Body of pancreas (tissue), 4 donors: ENCODE results near the gene SUSD3.

Experiments used
- CTCF ChIP-seq, 7 experiments: fragments of 450-650 bp in 4 of 7; fragments of 200-600 bp in 3 of 7; sonication (generic) in 3 of 7; IDR thresholded peaks; one replicate each; pipeline ENCODE4 v1.5.1; 2016 to 2019; ENCODE audit warnings: antibody characterized with exemption in 7 of 7
- POLR2A ChIP-seq, 3 donors: fragments of 450-650 bp; IDR thresholded peaks; one replicate each; pipeline ENCODE4 v1.6.1; 2016; ENCODE audit warnings: antibody characterized with exemption in 3 of 3, mild to moderate bottlenecking in 2 of 3

DNA sequence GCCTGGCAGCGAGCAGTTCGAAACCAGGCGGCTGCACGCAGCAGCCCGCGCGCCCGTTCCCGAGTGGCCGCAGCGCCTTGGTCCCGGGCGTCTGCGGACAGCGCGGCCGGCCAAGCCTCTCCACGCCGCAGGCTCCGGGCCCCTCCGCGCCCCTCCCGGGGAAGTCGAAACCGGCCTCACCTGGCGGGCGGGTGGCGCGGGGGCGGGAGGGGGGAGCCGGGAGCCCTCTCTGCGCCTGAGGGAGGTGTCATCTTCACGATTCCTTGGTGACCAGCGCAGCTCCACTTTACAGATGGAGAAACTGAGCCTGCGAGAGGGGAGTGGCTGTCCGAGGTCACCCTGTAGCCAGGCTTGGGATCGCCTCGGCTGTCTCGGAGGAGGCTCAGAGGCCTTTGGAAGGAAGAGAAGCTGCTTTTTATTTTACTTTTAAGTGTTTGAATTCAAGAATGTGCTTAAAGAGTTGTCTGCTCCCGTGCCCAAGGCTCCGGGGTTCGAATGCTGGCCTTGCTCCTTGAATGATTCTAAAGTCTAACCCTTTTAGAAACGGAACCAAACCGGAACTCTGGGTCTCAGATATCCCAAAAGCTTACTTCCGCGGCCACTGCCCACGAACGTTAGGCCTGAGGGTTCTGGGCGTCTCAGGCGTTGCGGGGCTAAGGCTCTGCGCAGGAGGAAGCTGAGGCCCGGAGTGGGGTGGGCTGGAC is 662 bp downstream of the SUSD3 start:
- TF ChIP-seq POLR2A (IDR thresholded peaks at IDR 0.05) (no peak), CTCF (IDR thresholded peaks at IDR 0.05) (no peak)
